ENCODE measurements around the gene LIPI.
"Not testable (repeated sequence)": the region's sequence is repeated elsewhere in the genome, so short reads cannot be mapped to it uniquely, and the experiment has no call there.

Gene LIPI

GRCh38 chr21:14116080-14116481 is 94.7 kb downstream of the LIPI start:
- DNase-seq (ENCODE audit: low read depth) = no peak

- no peak for DNase-seq (ENCODE audit: low read depth)
These were observed 95.1 kb downstream of the LIPI start for GRCh38 chr21:14115646-14116045.

GRCh38 chr21:14114251-14114650 is 96.5 kb downstream of the LIPI start:
- no peak for DNase-seq (ENCODE audit: low read depth)

- DNase-seq (ENCODE audit: low read depth) = not testable (repeated sequence)
These were observed 106.2 kb downstream of the LIPI start for GRCh38 chr21:14104564-14104963.

- DNase-seq (ENCODE audit: low read depth) = no peak
These were observed 111.2 kb downstream of the LIPI start for GRCh38 chr21:14099570-14099969.

GRCh38 chr21:14097881-14098499 is 112.8 kb downstream of the LIPI start:
- no peak for DNase-seq (ENCODE audit: low read depth)

- no peak for DNase-seq (ENCODE audit: low read depth)
These were observed 114.2 kb downstream of the LIPI start for GRCh38 chr21:14096577-14096976.

- DNase-seq (ENCODE audit: low read depth) = no peak
These were observed 114.6 kb downstream of the LIPI start for GRCh38 chr21:14096172-14096571.

GRCh38 chr21:14095056-14095455 is 115.7 kb downstream of the LIPI start:
- DNase-seq (ENCODE audit: low read depth) = no peak

GRCh38 chr21:14092834-14093560 is 117.8 kb downstream of the LIPI start:
- no peak for DNase-seq (ENCODE audit: low read depth)

- not testable (repeated sequence) for DNase-seq (ENCODE audit: low read depth)
These were observed 120.6 kb downstream of the LIPI start for GRCh38 chr21:14090184-14090583.

- no peak for DNase-seq (ENCODE audit: low read depth)
These were observed 122.4 kb downstream of the LIPI start for GRCh38 chr21:14088391-14088790.

- DNase-seq (ENCODE audit: low read depth) = no peak
These were observed 124.2 kb downstream of the LIPI start for GRCh38 chr21:14086553-14086952.

GRCh38 chr21:14084701-14085100 is 126.1 kb downstream of the LIPI start:
- DNase-seq (ENCODE audit: low read depth) = no peak

GRCh38 chr21:14084068-14084501 is 126.7 kb downstream of the LIPI start:
- no peak for DNase-seq (ENCODE audit: low read depth)

GRCh38 chr21:14080764-14081096 is 130.0 kb downstream of the LIPI start:
- no peak for DNase-seq (ENCODE audit: low read depth)

- DNase-seq (ENCODE audit: low read depth) = no peak
These were observed 130.6 kb downstream of the LIPI start for GRCh38 chr21:14080040-14080763.

- DNase-seq (ENCODE audit: low read depth) = no peak
These were observed 131.9 kb downstream of the LIPI start for GRCh38 chr21:14078746-14079375.

- DNase-seq (ENCODE audit: low read depth) = no peak
These were observed 134.5 kb downstream of the LIPI start for GRCh38 chr21:14076143-14076806.

GRCh38 chr21:14075346-14076142 is 135.2 kb downstream of the LIPI start:
- DNase-seq (ENCODE audit: low read depth) = no peak

GRCh38 chr21:14074177-14074576 is 136.6 kb downstream of the LIPI start:
- no peak for DNase-seq (ENCODE audit: low read depth)

Data from T follicular helper cell (primary cell).